Measurements from ENCODE around the gene SLC25A1.
"Not testable (repeated sequence)": the region's sequence is repeated elsewhere in the genome, so short reads cannot be mapped to it uniquely, and the experiment has no call there.

DNA sequence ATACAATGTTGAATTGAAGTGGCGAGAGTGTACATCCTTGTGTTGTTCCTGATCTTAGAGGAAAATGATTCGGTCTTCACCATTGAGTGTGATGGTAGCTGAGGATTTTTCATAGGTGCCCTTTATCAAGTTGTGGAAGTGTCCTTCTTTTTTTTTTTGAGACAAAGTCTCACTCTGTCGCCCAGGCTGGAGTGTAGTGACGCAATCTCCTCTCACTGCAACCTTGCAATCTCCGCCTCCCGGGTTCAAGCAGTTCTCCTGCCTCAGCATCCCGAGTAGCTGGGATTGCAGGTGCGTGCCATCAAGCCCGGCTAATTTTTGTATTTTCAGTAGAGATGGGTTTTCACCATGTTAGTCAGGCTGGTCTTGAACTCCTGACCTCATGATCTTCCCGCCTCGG, 19.9 kb downstream of the SLC25A1 start:
- not testable (repeated sequence) for TF ChIP-seq CTCF (conservative IDR thresholded peaks at IDR 0.05; ENCODE audit: low read depth, low read length); EZH2 (IDR thresholded peaks at IDR 0.05; ENCODE audit: low read length, unreplicated experiment); EZH2phosphoT487 (IDR thresholded peaks at IDR 0.05; ENCODE audit: borderline replicate concordance, low read length)
